Middle frontal gyrus (tissue), 1 donor: ENCODE measurements around the gene NLRP12.
"Not testable (repeated sequence)": the region's sequence is repeated elsewhere in the genome, so short reads cannot be mapped to it uniquely, and the experiment has no call there.

Experiments
- DNase-seq: peaks from one replicate; pipeline ENCODE4 v3.0.0-alpha.2; 2015; ENCODE audit warnings: low spot score; ENCODE audit errors: extremely low spot score

NLRP12 gene

GRCh38 chr19:53832861-53833260, 8.7 kb upstream of the NLRP12 start:
- DNase-seq = not testable (repeated sequence)

- DNase-seq = no peak
Observed at GRCh38 chr19:53828531-53828930, 4.4 kb upstream of the NLRP12 start.

GRCh38 chr19:53826876-53827275, 2.8 kb upstream of the NLRP12 start:
- DNase-seq = no peak

GRCh38 chr19:53823380-53824120, 564 bp downstream of the NLRP12 start:
- DNase-seq = no peak

- DNase-seq = no peak
Observed at GRCh38 chr19:53819861-53820260, 4.3 kb downstream of the NLRP12 start.

GRCh38 chr19:53818756-53819155, 5.4 kb downstream of the NLRP12 start:
- peak; percentile 5 for DNase-seq

- no peak for DNase-seq
Observed at GRCh38 chr19:53813996-53814395, 10.1 kb downstream of the NLRP12 start.

- no peak for DNase-seq
Observed at GRCh38 chr19:53812335-53812734, 11.8 kb downstream of the NLRP12 start.

GRCh38 chr19:53810891-53811290, 13.2 kb downstream of the NLRP12 start:
- DNase-seq = no peak

- no peak for DNase-seq
Observed at GRCh38 chr19:53810187-53810546, 13.9 kb downstream of the NLRP12 start.

- no peak for DNase-seq
Observed at GRCh38 chr19:53809518-53810186, 14.5 kb downstream of the NLRP12 start.

- DNase-seq = no peak
Observed at GRCh38 chr19:53808710-53809125, 15.4 kb downstream of the NLRP12 start.

GRCh38 chr19:53801257-53801656, 22.9 kb downstream of the NLRP12 start:
- no peak for DNase-seq

GRCh38 chr19:53795019-53795418, 29.1 kb downstream of the NLRP12 start:
- no peak for DNase-seq

- peak; percentile 73 for DNase-seq
Observed at GRCh38 chr19:53792721-53793433, 31.2 kb downstream of the NLRP12 start.

GRCh38 chr19:53789708-53790678, 34.1 kb downstream of the NLRP12 start:
- no peak for DNase-seq

- DNase-seq = no peak
Observed at GRCh38 chr19:53787266-53787665, 36.8 kb downstream of the NLRP12 start.

- no peak for DNase-seq
Observed at GRCh38 chr19:53786744-53787143, 37.4 kb downstream of the NLRP12 start.

- no peak for DNase-seq
Observed at GRCh38 chr19:53785196-53785889, 38.8 kb downstream of the NLRP12 start.

- no peak for DNase-seq
Observed at GRCh38 chr19:53782698-53783097, 41.4 kb downstream of the NLRP12 start.

GRCh38 chr19:53781332-53781731, 42.8 kb downstream of the NLRP12 start:
- not testable (repeated sequence) for DNase-seq
